Mucosa of descending colon (tissue), 3 donors: ENCODE results near the gene PPM1A. TPM values are rescaled to one million over a fixed set of nuclear protein-coding genes. Genes with fewer than 3 reads are reported as not detected.

ENCODE experiments used
- ATAC-seq: fragments of 200-7000 bp; cut with Tn5 transposase; one replicate; pipeline ENCODE4 v1.9.1; 2020; ENCODE audit warnings: mild to moderate bottlenecking, moderate library complexity
- DNase-seq, 3 donors: peaks; one replicate each; pipeline ENCODE4 v3.0.0-alpha.2; 2020
- H3K36me3 ChIP-seq: fragments of 200-600 bp; one replicate; pipeline ENCODE4 v1.8.0; 2021; ENCODE audit warnings: low read depth, mild to moderate bottlenecking
- H3K4me1 ChIP-seq: fragments of 200-600 bp; one replicate; pipeline ENCODE4 v1.8.0; 2021; ENCODE audit warnings: low read depth, mild to moderate bottlenecking
- H3K4me3 ChIP-seq: fragments of 200-600 bp; one replicate; pipeline ENCODE4 v1.8.0; 2021; ENCODE audit warnings: mild to moderate bottlenecking
- H3K9me3 ChIP-seq: fragments of 200-600 bp; one replicate; pipeline ENCODE4 v1.8.0; 2021; ENCODE audit warnings: mild to moderate bottlenecking
- intact Hi-C, 2 donors: fragments of 100-400 bp; cut with DNase I in 1 of 2; cut with micrococcal nuclease in 1 of 2; formaldehyde crosslinking; loops; one replicate each; pipeline versions ENCODE4 v1.11.0 to v1.11.1; 2022; cut with DNase I, micrococcal nuclease
- long read RNA-seq, 2 donors: library from polyadenylated mRNA; unstranded; transcript quantifications; one replicate each; pipeline ENCODE4 v2.0.0, GENCODE V29; 2019 to 2021
- total RNA-seq, 3 donors: library from RNA; stranded (reverse); fragmentation: NEBNext Ultra II Directional in 2 of 3; extraction: Animal tissue kit (Norgen Biotek cat#: 25700) in 2 of 3; gene quantifications; one replicate each; pipeline versions ENCODE4 v1.2.1 to v1.2.4, GENCODE V29; 2021 to 2023
- TF ChIP-seq, protein P1 (sequence below): fragments of 200-600 bp; IDR thresholded peaks from one replicate; pipeline ENCODE4 v1.8.0; 2022; ENCODE audit warnings: antibody characterized with exemption, mild to moderate bottlenecking
- donor health status: DM: no; HTN: no; CAD: no; lungs with moderate emphysema.
- donor health status: DM: no; HTN: no; CAD: no.
- donor health status: DM: no; HTN: yes; CAD: no.

The PPM1A gene
- 100 to 1,000 TPM; 102 to 124 (median 111) TPM for total RNA-seq
- long read RNA-seq, donor 1, full-length matches to known transcripts: 83 of 133 reads
- long read RNA-seq, donor 1, partial matches to known transcripts: 16 of 133 reads
- long read RNA-seq, donor 1, other reads (novel, unspliced or antisense): 34 of 133 reads
- long read RNA-seq, donor 2, full-length matches to known transcripts: 2 of 22 reads
- long read RNA-seq, donor 2, partial matches to known transcripts: 1 of 22 reads
- long read RNA-seq, donor 2, other reads (novel, unspliced or antisense): 19 of 22 reads

DNA sequence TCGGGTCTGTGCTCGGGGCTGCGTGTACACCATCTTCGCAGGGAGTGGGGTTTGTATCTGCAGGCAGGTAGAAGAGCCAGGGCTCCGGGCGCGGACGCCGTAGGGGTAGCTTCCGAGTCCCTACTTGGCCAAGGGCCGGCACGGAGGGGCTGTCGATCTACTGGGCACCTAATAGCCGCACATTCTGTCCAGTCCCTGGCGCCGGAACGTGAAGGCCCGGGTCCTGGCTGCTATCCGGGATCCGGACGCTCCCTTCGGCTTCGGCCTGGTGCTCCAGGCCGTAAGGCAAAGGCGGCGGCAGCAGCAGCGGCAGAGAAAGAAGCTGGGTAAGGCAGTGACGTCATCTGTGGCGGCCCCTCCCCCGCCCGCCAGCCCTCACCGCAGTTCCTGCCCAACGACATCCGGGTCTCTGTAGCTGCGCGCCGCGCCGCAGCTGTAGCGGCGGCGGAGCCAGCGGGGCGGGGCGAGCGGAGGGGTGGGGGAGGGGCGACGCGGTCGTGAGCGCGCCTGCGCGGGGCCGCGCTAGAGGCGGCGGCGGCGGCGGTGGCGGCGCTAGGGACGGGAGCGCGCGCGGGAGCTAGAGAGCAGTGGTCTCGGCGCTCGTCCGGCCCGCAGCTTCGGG is at the start of gene PPM1A:
Gene PPM1A, plus strand, starts transcription at position 525 of the 622 bp plus-strand sequence. CDS start 33,483 bp downstream, outside the sequence.
- TF ChIP-seq, protein P1, sequence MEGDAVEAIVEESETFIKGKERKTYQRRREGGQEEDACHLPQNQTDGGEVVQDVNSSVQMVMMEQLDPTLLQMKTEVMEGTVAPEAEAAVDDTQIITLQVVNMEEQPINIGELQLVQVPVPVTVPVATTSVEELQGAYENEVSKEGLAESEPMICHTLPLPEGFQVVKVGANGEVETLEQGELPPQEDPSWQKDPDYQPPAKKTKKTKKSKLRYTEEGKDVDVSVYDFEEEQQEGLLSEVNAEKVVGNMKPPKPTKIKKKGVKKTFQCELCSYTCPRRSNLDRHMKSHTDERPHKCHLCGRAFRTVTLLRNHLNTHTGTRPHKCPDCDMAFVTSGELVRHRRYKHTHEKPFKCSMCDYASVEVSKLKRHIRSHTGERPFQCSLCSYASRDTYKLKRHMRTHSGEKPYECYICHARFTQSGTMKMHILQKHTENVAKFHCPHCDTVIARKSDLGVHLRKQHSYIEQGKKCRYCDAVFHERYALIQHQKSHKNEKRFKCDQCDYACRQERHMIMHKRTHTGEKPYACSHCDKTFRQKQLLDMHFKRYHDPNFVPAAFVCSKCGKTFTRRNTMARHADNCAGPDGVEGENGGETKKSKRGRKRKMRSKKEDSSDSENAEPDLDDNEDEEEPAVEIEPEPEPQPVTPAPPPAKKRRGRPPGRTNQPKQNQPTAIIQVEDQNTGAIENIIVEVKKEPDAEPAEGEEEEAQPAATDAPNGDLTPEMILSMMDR: no peak
- ATAC-seq (peak; percentile 93), DNase-seq (peak; percentile 97 to 98 (median 98))
- Histone ChIP-seq H3K4me3 (peak within 1 kb of the TSS; percentile 93), H3K4me1 (peaks cover 32% of the 10 kb centered on the region), H3K36me3 (no peaks in the 10 kb centered on the region), H3K9me3 (no peaks in the 10 kb centered on the region)
- intact Hi-C loops: loop anchor here in 1 of 2 donors (10.0 kb wide), 1 partner anchor 154 kb away; the partner anchor contains the start of gene PCNX4

DNA sequence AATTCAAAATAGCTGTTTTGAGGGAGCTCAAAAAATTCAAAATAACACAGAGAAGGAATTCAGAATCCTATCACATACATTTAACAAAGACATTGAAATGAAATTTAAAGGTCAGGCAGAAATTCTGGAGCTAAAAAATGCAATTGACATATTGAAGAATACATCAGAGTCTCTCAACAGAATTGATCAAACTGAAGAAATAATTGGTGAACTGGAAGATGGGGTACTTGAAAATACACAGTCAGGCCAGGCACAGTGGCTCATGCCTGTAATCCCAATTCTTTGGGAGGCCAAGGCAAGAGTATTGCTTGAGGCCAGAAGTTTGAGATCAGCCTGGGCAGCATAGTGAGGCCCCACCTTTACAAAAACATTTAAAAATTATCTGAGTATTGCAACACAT is 49.7 kb upstream of the PPM1A start:
- ATAC-seq: no peak
- TF ChIP-seq, protein P1: no peak
- Histone ChIP-seq H3K9me3 (no peaks in the 10 kb centered on the region), H3K36me3 (no peaks in the 10 kb centered on the region), H3K4me1 (no peaks in the 10 kb centered on the region), H3K4me3 (no peak overlapping the region)
- no peak for DNase-seq
- intact Hi-C loops: no loop called here

DNA sequence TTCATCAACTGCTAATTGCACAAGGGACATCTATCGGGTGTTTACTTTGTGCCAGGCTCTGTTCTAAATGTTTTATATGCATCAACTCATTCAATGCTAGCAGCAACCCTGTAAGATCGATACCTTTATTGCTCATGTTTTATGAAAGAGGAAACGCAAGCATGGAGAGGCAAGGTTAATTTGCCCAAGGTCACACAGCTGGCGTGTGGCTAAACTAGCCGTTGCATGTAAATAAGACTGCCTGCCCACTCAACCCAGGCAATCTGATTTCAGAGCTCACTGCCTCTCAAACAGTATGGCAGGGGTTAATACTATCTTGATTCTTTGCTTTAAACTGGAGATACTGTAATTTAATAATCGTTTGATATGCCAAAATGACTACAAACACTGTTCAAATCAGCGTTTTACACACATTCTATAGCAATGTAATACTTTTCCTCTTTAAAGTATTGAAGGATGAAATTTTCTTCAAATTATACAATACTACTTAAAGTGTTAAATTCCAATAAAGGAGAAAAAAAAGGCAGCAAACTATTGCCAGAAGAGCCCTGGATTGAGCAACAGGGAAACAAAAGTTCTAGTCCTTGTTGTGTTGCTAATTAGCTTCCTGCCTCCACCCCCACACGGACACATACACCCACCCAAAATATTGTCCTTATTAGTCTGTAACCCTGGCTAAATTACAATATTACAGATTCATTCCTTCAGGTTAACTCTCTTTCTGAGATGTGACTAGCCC is 44.7 kb upstream of the PPM1A start:
- ATAC-seq (peak; percentile 65), DNase-seq (peak in 1 of 3 donors; percentile 28)
- intact Hi-C loops: no loop called here
- H3K9me3 ChIP-seq: no peaks in the 10 kb centered on the region
- no peak overlapping the region for H3K4me3 ChIP-seq
- no peaks in the 10 kb centered on the region for H3K4me1 ChIP-seq
- no peaks in the 10 kb centered on the region for H3K36me3 ChIP-seq
- TF ChIP-seq, protein P1: no peak

DNA sequence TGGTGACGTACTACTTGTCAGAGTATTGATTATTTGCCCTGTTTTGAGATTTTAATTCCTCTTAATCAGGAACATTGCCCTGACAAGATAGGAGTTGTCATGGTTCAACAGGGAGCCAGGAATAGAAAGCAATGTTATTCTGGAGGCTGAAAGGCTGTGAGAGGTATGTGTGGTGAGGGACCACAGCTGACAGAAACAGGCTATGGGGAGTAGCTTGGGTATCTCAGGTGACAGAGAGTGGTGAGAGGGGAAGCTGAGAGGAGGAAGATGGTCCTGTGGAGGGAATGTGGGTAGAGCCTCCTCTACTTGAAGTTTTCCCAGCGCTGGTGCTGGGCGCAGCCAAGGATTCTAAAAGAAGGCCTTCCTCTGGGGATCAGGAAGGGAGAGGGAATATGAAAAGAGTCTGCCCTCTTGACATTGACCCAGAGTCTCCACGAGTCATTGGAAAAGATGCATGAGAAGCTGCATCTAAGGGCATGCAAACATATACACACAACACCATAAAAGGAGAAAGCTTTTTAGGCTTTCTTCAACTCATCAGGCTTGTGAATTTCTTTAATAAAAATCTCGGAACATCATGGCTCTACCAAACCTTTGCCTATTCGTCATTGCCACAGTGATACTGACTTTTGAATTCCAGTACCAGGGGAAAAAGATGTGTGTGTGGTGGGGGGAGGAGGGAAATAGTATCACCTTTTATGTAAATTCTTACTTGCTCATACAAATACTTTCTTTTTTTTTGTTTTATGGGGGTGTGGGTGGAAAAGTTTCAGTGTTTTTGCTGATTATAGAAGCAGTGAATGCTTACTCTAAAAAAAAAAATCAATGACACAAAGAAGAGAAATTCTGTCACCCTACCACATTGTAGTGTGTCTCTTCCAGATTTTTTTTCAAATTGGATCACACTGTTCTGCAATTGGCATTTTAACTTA is 43.9 kb upstream of the PPM1A start:
- intact Hi-C loops: no loop called here
- TF ChIP-seq, protein P1: no peak
- Histone ChIP-seq H3K36me3 (no peaks in the 10 kb centered on the region), H3K4me1 (no peaks in the 10 kb centered on the region), H3K4me3 (no peak overlapping the region), H3K9me3 (no peaks in the 10 kb centered on the region)
- ATAC-seq (peak; percentile 34), DNase-seq (no peak)

DNA sequence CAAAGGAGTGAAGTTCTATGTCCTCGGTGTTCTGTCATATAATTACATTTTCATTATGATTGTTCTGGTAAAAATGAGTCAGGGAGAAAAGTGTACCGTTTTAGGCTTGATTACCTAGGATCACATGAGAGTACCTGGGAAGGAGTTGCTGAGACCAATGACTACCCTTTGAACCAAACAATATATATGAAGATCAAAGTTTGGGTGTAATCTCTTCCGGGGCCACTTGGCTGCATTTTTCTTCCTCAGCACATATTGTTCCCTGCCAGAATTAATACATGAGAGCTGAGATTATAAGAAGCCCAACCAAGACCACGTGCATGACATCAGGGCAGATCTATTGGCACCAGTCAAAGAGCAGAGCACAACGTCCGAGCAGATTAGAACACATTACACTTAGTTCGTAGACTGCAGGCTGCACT is 42.8 kb upstream of the PPM1A start:
- intact Hi-C loops: no loop called here
- TF ChIP-seq, protein P1: no peak
- no peaks in the 10 kb centered on the region for H3K36me3 ChIP-seq
- no peaks in the 10 kb centered on the region for H3K4me1 ChIP-seq
- no peaks in the 10 kb centered on the region for H3K9me3 ChIP-seq
- no peak overlapping the region for H3K4me3 ChIP-seq
- DNase-seq: no peak
- peak; percentile 71 for ATAC-seq
